Lung (tissue), 12 donors: ENCODE measurements around the gene ADAMTS12. TPM values are rescaled to one million over a fixed set of nuclear protein-coding genes. Genes with fewer than 3 reads are reported as not detected.

Experiments
- ATAC-seq: fragments of 200-7000 bp; cut with Tn5 transposase; one replicate; pipeline ENCODE4 v1.9.1; 2020; ENCODE audit warnings: moderate number of reproducible peaks; ENCODE audit not compliant: insufficient read depth, low FRiP score
- DNase-seq, 3 donors: peaks; one replicate each; pipeline ENCODE4 v3.0.0-alpha.2; 2013 to 2017
- H3K27ac ChIP-seq, 2 donors: one replicate each; pipeline ENCODE4 v1.5.1; 2013; ENCODE audit warnings: mild to moderate bottlenecking in 2 of 2, moderate library complexity in 2 of 2, control low read depth in 1 of 2, inconsistent platforms in 1 of 2, low read depth in 1 of 2, low read length in 1 of 2
- H3K27me3 ChIP-seq, 3 donors: one replicate each; pipeline ENCODE4 v1.5.1; 2013; ENCODE audit warnings: low read length in 2 of 3; ENCODE audit not compliant: control insufficient read depth in 3 of 3, insufficient read depth in 3 of 3
- H3K36me3 ChIP-seq, 4 donors: one replicate each; pipeline ENCODE4 v1.5.1; 2013; ENCODE audit warnings: low read length in 4 of 4, mild to moderate bottlenecking in 1 of 4, moderate library complexity in 1 of 4; ENCODE audit not compliant: control insufficient read depth in 4 of 4, insufficient read depth in 4 of 4
- H3K4me1 ChIP-seq, 5 donors: one replicate each; pipeline ENCODE4 v1.5.1; 2013; ENCODE audit warnings: low read length in 5 of 5, mild to moderate bottlenecking in 2 of 5, moderate library complexity in 1 of 5; ENCODE audit not compliant: control insufficient read depth in 5 of 5, insufficient read depth in 5 of 5
- H3K4me3 ChIP-seq: one replicate; pipeline ENCODE4 v1.5.1; 2013; ENCODE audit warnings: mild to moderate bottlenecking, control low read depth, moderate library complexity
- H3K9ac ChIP-seq, 2 donors: one replicate each; pipeline ENCODE4 v1.5.1; 2013; ENCODE audit warnings: low read length in 2 of 2, control low read depth in 1 of 2; ENCODE audit not compliant: insufficient read depth in 1 of 2
- H3K9me3 ChIP-seq, 4 donors: one replicate each; pipeline ENCODE4 v1.5.1; 2013; ENCODE audit warnings: low read length in 3 of 4, mild to moderate bottlenecking in 1 of 4, moderate library complexity in 1 of 4; ENCODE audit not compliant: control insufficient read depth in 4 of 4, insufficient read depth in 3 of 4
- CTCF ChIP-seq: IDR thresholded peaks from 2 replicates; pipeline ENCODE4 v1.5.1; 2012; ENCODE audit warnings: mild to moderate bottlenecking; ENCODE audit errors: control extremely low read depth, extremely low read depth
- WGBS, 2 donors: extraction: QIAGEN DNeasy Blood & Tissue Kit; methylation state at CpG; one replicate each; pipeline ENCODE4 v1.1.7; 2013; 5-methylcytosine and 5-hydroxymethylcytosine counted together
- polyA plus RNA-seq, 2 donors: library from polyadenylated mRNA; stranded (reverse); fragments of 200-250 nt; gene quantifications; one replicate each; pipeline ENCODE4 v1.2.1, GENCODE V29; 2013
- total RNA-seq, 2 donors: library from RNA; depleted of rRNA in 1 of 2; stranded (reverse); fragments of >200 nt in 1 of 2; gene quantifications; one replicate each; pipeline ENCODE4 v1.2.1, GENCODE V29; 2014 to 2021
- donor health status: control.
- donor health status: control.
- donor health status: Bipolar disorder and iron deficiency.
- donor health status: healthy.
- donor health status: DM: yes; HTN: yes; CAD: no.

The ADAMTS12 gene
- total and polyA plus RNA-seq, 4 donors = 1.3 to 55.1 (median 4.3) TPM

DNA sequence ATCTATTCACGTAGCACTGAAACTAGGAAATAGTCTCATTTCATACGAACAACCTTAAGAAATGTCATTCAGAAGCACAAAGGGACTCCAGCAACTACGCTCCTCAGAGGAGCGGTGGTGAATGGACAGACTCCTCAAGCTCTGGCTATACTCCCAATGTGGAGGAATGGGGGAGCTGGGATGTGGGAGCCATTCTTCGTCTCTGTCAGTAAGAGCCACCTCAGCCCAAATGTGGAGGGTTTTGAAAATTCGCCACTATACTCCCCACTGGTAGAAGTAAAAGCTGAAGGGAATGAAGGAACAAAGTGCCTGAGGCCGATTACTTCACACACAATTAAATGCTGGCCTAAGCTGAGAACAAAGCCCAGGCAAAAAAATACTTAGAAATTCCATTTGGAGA lies 96.3 kb downstream of the ADAMTS12 start:
- Histone ChIP-seq H3K27me3 (no peaks in the 10 kb centered on the region), H3K4me3 (no peak overlapping the region), H3K9me3 (peaks cover 0 to 3% (median 0%) of the 10 kb centered on the region in 4 donors), H3K4me1 (peaks cover 0 to 3% (median 0%) of the 10 kb centered on the region in 5 donors), H3K36me3 (no peaks in the 10 kb centered on the region), H3K27ac (no peak overlapping the region), H3K9ac (no peak overlapping the region)
- no peak for TF ChIP-seq CTCF
- no peak for DNase-seq
- 75 to 85% methylated on average over 7 of the region's 7 CpGs for WGBS, 2 donors
- no peak for ATAC-seq

- no peak for TF ChIP-seq CTCF
- no peak for ATAC-seq
- Histone ChIP-seq H3K27ac (no peak overlapping the region), H3K9ac (no peak overlapping the region), H3K36me3 (no peaks in the 10 kb centered on the region), H3K4me1 (peaks cover 0 to 2% (median 0%) of the 10 kb centered on the region in 5 donors), H3K4me3 (no peak overlapping the region), H3K9me3 (peaks cover 0 to 3% (median 0%) of the 10 kb centered on the region in 4 donors), H3K27me3 (no peaks in the 10 kb centered on the region)
- no peak for DNase-seq
- WGBS, 2 donors = 77 to 81% methylated on average over 8 of the region's 8 CpGs
Observed at GRCh38 chr5:33794550-33795181, 97.1 kb downstream of the ADAMTS12 start.

DNA sequence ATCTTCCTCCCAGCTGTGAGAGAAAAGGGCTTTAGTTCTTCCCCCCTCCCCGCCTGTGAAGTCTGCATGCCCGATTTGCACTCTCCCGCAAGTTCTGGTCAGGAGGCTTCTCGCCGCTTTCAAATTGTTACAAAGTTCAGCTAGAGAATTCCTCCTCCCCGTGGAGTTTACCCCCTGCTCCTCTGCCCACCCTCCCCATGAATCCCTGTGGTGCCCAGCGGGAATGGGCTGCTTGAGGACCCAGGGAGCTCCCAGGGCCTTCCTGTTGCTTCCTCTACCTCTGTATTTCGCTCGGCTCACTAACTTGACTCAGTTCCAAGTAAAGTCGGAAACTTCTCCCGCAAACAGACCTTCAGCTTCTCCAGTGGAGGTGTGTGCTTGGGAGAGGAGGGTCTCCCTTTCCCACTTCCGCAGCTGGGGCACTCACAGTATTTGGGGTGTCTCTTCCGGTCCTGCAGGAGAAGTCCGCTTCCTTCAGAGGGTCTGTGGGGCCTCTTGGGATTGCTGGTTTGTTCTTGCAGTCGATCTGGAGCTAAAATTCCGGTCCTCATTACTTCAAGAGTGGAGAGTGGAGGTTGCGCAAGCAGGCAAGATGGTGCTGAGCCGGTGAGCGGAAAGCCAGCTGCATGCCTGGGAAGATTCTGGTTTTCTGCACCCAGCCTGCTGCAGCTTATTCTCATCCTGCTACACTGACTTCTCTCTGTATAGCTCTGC lies 97.8 kb downstream of the ADAMTS12 start:
- TF ChIP-seq CTCF = no peak
- H3K9me3 ChIP-seq = peaks cover 0 to 3% (median 0%) of the 10 kb centered on the region in 4 donors
- H3K9ac ChIP-seq = no peak overlapping the region
- no peak overlapping the region for H3K4me3 ChIP-seq
- H3K27me3 ChIP-seq = no peaks in the 10 kb centered on the region
- DNase-seq = no peak
- H3K27ac ChIP-seq = no peak overlapping the region
- H3K4me1 ChIP-seq = peaks cover 0 to 2% (median 0%) of the 10 kb centered on the region in 5 donors
- H3K36me3 ChIP-seq = no peaks in the 10 kb centered on the region
- ATAC-seq = no peak
- WGBS, 2 donors = 81 to 89% methylated on average over 19 of the region's 19 CpGs
